Fibroblast of lung (primary cell): ENCODE results near the gene TRAPPC1. TPM values are rescaled to one million over a fixed set of nuclear protein-coding genes. Genes with fewer than 3 reads are reported as not detected.

Experiments
- DNase-seq, 2 donors: peaks; one replicate each; pipeline versions ENCODE4 v3.0.0 to v3.0.0-alpha.2; 2010; ENCODE audit warnings: low read depth in 2 of 2
- H2AFZ ChIP-seq: 2 replicates; pipeline ENCODE4 v1.5.1; 2012; ENCODE audit warnings: low read length, control low read depth, inconsistent platforms
- H3K27ac ChIP-seq: 2 replicates; pipeline ENCODE4 v1.5.1; 2011; ENCODE audit warnings: low read length, control low read depth; ENCODE audit not compliant: insufficient read depth
- H3K27me3 ChIP-seq: 2 replicates; pipeline ENCODE4 v1.5.1; 2011; ENCODE audit warnings: mild to moderate bottlenecking, low read length; ENCODE audit not compliant: control insufficient read depth, insufficient read depth
- H3K36me3 ChIP-seq: 2 replicates; pipeline ENCODE4 v1.5.1; 2011; ENCODE audit warnings: low read length; ENCODE audit not compliant: control insufficient read depth, insufficient read depth
- H3K4me1 ChIP-seq: 2 replicates; pipeline ENCODE4 v1.5.1; 2011; ENCODE audit warnings: low read length; ENCODE audit not compliant: control insufficient read depth, insufficient read depth; ENCODE audit errors: extremely low read depth
- H3K4me2 ChIP-seq: 2 replicates; pipeline ENCODE4 v1.5.1; 2011; ENCODE audit warnings: low read length, control low read depth; ENCODE audit not compliant: insufficient read depth; ENCODE audit errors: extremely low read depth
- H3K4me3 ChIP-seq, 4 experiments: fragments of 200-600 bp in 1 of 4; sonication (generic) in 1 of 4; replicated peaks in 1 of 4; 2 replicates each; pipeline ENCODE4 v1.5.1; 2011 to 2016; ENCODE audit warnings: low read length in 4 of 4, low read depth in 3 of 4, mild to moderate bottlenecking in 3 of 4, control low read depth in 2 of 4, inconsistent platforms in 1 of 4, mixed read lengths in 1 of 4; ENCODE audit not compliant: insufficient read depth in 1 of 4; ENCODE audit errors: control extremely low read depth in 1 of 4
- H3K79me2 ChIP-seq: 2 replicates; pipeline ENCODE4 v1.5.1; 2012; ENCODE audit warnings: mild to moderate bottlenecking, low read length, inconsistent platforms; ENCODE audit not compliant: control insufficient read depth, insufficient read depth
- H3K9ac ChIP-seq: 2 replicates; pipeline ENCODE4 v1.5.1; 2011; ENCODE audit warnings: mild to moderate bottlenecking, low read length, control low read depth; ENCODE audit not compliant: insufficient read depth
- H3K9me3 ChIP-seq: 2 replicates; pipeline ENCODE4 v1.5.1; 2012; ENCODE audit warnings: low read depth, low read length; ENCODE audit not compliant: control insufficient read depth, insufficient read depth
- H4K20me1 ChIP-seq: 2 replicates; pipeline ENCODE4 v1.5.1; 2011; ENCODE audit warnings: low read length; ENCODE audit not compliant: control insufficient read depth, insufficient read depth; ENCODE audit errors: extremely low read depth
- CTCF ChIP-seq, 2 donors: IDR thresholded peaks in 1 of 2; conservative IDR thresholded peaks in 1 of 2; 1 replicate in 1 of 2; 2 replicates in 1 of 2; pipeline ENCODE4 v1.5.1; 2011 to 2012; ENCODE audit warnings: low read length in 2 of 2, control low read depth in 1 of 2, inconsistent platforms in 1 of 2, low read depth in 1 of 2, mild to moderate bottlenecking in 1 of 2
- EZH2 ChIP-seq: IDR thresholded peaks from 2 replicates; pipeline ENCODE4 v1.5.1; 2012; ENCODE audit warnings: low read length, control low read depth, mild to moderate bottlenecking; ENCODE audit errors: missing control alignments
- polyA plus RNA-seq, 2 donors: library from polyadenylated mRNA; depleted of rRNA in 1 of 2; stranded (reverse) in 1 of 2; unstranded in 1 of 2; fragments of >200 nt; gene quantifications; 2 replicates each; pipeline ENCODE4 v1.2.1, GENCODE V29; 2011 to 2012; ENCODE audit warnings: missing spikeins in 1 of 2
- total RNA-seq: library from RNA; depleted of rRNA; stranded (reverse); fragments of >200 nt; gene quantifications from 2 replicates; pipeline ENCODE4 v1.2.1, GENCODE V29; 2014

TRAPPC1 gene
- total and polyA plus RNA-seq, 2 donors (not counting 1 experiment from before 2014, with no cell fraction given): 61.9 to 342 TPM

- no peak overlapping the region for H3K4me2 ChIP-seq
- no peak overlapping the region for H3K4me3 ChIP-seq
- no peaks in the 10 kb centered on the region for H3K9me3 ChIP-seq
- H2AFZ ChIP-seq: no peak overlapping the region
- TF ChIP-seq CTCF (conservative IDR thresholded peaks at IDR 0.05 in 1 of 2, IDR thresholded peaks at IDR 0.05 in 1 of 2; ENCODE audit: low read depth in 1 of 2, low read length in 2 of 2) (peak; percentile 62 to 64), EZH2 (no peak)
- H3K79me2 ChIP-seq: no peaks in the 10 kb centered on the region
- no peaks in the 10 kb centered on the region for H3K4me1 ChIP-seq
- peaks cover 32% of the 10 kb centered on the region for H3K36me3 ChIP-seq
- no peaks in the 10 kb centered on the region for H4K20me1 ChIP-seq
- H3K27me3 ChIP-seq: no peaks in the 10 kb centered on the region
- no peak overlapping the region for H3K9ac ChIP-seq
- peak; percentile 38 to 82 for DNase-seq
- no peak overlapping the region for H3K27ac ChIP-seq
Observed at GRCh38 chr17:7897773-7898172, 34.0 kb downstream of the TRAPPC1 start.

- H3K4me2 ChIP-seq: no peak overlapping the region
- TF ChIP-seq EZH2 (no peak), CTCF (conservative IDR thresholded peaks at IDR 0.05 in 1 of 2, IDR thresholded peaks at IDR 0.05 in 1 of 2; ENCODE audit: low read depth in 1 of 2, low read length in 2 of 2) (no peak)
- H3K27me3 ChIP-seq: no peaks in the 10 kb centered on the region
- H2AFZ ChIP-seq: no peak overlapping the region
- H3K27ac ChIP-seq: no peak overlapping the region
- no peak for DNase-seq
- H3K4me1 ChIP-seq: no peaks in the 10 kb centered on the region
- no peak overlapping the region for H3K9ac ChIP-seq
- H4K20me1 ChIP-seq: no peaks in the 10 kb centered on the region
- no peak overlapping the region for H3K4me3 ChIP-seq
- H3K79me2 ChIP-seq: no peaks in the 10 kb centered on the region
- H3K9me3 ChIP-seq: no peaks in the 10 kb centered on the region
- peaks cover 28% of the 10 kb centered on the region for H3K36me3 ChIP-seq
Observed at GRCh38 chr17:7897090-7897489, 34.7 kb downstream of the TRAPPC1 start.

- Histone ChIP-seq H3K36me3 (peaks cover 31% of the 10 kb centered on the region), H3K79me2 (peaks cover 2% of the 10 kb centered on the region), H3K4me1 (no peaks in the 10 kb centered on the region), H3K9ac (no peak overlapping the region), H3K4me3 (no peak overlapping the region), H3K27ac (no peak overlapping the region), H3K4me2 (no peak overlapping the region), H3K27me3 (no peaks in the 10 kb centered on the region), H4K20me1 (no peaks in the 10 kb centered on the region), H3K9me3 (no peaks in the 10 kb centered on the region), H2AFZ (no peak overlapping the region)
- no peak for DNase-seq
- TF ChIP-seq EZH2 (no peak), CTCF (conservative IDR thresholded peaks at IDR 0.05 in 1 of 2, IDR thresholded peaks at IDR 0.05 in 1 of 2; ENCODE audit: low read depth in 1 of 2, low read length in 2 of 2) (no peak)
Observed at GRCh38 chr17:7894866-7895265, 36.9 kb downstream of the TRAPPC1 start.
